Skin epidermis (tissue), 12 donors: Measurements from ENCODE around the gene PRR15L.
"Not testable (repeated sequence)": the region's sequence is repeated elsewhere in the genome, so short reads cannot be mapped to it uniquely, and the experiment has no call there.

Experiments used
- H3K27ac ChIP-seq, 21 experiments: fragments of 200-600 bp; sonication (generic) in 11 of 21; one replicate each; pipeline ENCODE4 v1.5.0; 2020; ENCODE audit warnings: mild to moderate bottlenecking in 3 of 21, inconsistent platforms in 2 of 21, moderate library complexity in 2 of 21
- H3K4me3 ChIP-seq, 7 experiments: fragments of 200-600 bp; sonication (generic) in 2 of 7; one replicate each; pipeline ENCODE4 v1.5.0; 2020; ENCODE audit warnings: inconsistent platforms in 2 of 7, mild to moderate bottlenecking in 2 of 7, moderate library complexity in 1 of 7

PRR15L gene

DNA sequence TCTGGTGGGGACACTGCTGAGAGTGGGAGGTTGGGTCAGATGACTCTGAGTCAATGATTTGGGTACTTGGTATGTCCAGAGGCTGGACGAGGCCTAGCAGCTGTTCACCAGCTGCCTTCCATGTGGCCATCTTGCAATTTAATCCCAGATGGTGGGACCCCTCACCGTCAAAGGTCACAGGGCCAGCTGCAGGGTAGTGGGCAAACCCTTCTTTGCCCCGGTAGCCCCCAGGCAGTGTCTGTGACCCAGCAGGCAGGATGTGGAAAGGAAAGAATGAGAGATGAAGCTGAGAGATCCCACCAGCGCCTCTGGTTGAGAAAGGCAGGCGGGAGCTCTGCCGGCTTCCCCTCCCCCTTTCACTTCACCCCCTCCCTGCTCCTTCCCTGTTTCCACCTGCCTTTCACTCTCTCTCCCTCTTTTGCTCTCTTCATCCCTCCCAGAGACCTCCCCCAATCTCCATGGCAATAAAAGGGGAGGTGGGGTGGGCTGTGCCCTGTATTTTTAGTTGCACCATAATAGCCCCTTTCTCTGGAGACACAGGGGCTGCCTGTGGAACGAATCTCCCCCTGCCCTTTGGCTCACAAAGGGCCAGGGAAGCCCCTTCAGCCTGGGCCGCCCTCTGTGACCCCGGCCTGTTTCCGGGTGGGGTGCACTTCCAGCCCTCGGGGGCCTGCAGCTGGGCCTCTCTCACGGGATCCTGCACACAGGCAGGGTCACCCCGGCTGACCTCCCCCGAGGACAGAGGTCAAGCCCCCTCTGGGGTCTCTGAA lies 33.5 kb upstream of the PRR15L start:
- no peak overlapping the region for H3K4me3 ChIP-seq
- no peak overlapping the region for H3K27ac ChIP-seq

- H3K27ac ChIP-seq: no peak overlapping the region
- H3K4me3 ChIP-seq: no peak overlapping the region
These were observed 32.0 kb upstream of the PRR15L start for GRCh38 chr17:47989700-47990099.

DNA sequence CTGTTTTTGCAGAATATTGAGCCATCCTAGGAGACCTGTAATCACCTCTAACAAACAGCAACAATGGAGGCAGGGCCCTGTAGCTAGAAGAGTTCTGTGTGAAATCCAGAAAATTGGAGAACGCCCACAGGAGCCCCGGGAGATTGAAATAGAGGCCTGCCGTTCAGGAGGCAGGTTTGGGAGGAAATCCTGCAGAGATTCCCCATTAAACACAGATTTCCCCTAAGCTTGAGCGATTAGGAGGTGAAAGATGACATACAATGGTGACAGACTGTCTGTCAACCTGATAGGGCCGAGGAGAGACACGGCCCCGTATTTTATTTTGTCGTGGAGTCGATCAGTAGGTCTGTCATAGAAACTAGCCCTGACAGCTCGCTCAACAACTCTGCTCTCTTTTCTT lies 31.5 kb upstream of the PRR15L start:
- Histone ChIP-seq H3K4me3 (no peak overlapping the region), H3K27ac (no peak overlapping the region)

DNA sequence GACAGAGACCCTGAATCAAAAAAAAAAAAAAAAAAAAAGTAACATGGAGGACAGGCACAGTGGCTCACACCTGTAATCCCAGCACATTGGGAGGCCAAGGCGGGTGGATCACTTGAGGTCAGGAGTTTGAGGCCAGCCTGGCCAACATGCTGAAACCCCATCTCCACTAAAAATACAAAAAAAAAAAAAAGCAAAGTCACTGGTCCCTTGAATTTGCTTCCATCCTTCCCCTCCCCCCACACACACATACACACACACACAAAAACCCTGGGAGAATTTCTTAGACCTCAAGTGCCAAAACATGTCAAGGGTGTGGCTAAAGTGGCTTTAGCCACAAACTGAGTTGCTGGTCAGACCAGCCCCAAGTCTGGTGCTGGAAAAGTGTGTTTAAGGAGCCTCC lies 30.8 kb upstream of the PRR15L start:
- not testable (repeated sequence) for H3K27ac ChIP-seq, H3K4me3 ChIP-seq

- H3K27ac ChIP-seq: peak overlapping the region in 1 of 21 experiments; percentile 28
- H3K4me3 ChIP-seq: no peak overlapping the region
These were observed 29.7 kb upstream of the PRR15L start for GRCh38 chr17:47987240-47987835.

GRCh38 chr17:47986520-47986919 lies 28.8 kb upstream of the PRR15L start:
- no peak overlapping the region for H3K4me3 ChIP-seq
- H3K27ac ChIP-seq: no peak overlapping the region

- Histone ChIP-seq H3K4me3 (no peak overlapping the region), H3K27ac (no peak overlapping the region)
These were observed 26.0 kb upstream of the PRR15L start for GRCh38 chr17:47983492-47984223.

DNA sequence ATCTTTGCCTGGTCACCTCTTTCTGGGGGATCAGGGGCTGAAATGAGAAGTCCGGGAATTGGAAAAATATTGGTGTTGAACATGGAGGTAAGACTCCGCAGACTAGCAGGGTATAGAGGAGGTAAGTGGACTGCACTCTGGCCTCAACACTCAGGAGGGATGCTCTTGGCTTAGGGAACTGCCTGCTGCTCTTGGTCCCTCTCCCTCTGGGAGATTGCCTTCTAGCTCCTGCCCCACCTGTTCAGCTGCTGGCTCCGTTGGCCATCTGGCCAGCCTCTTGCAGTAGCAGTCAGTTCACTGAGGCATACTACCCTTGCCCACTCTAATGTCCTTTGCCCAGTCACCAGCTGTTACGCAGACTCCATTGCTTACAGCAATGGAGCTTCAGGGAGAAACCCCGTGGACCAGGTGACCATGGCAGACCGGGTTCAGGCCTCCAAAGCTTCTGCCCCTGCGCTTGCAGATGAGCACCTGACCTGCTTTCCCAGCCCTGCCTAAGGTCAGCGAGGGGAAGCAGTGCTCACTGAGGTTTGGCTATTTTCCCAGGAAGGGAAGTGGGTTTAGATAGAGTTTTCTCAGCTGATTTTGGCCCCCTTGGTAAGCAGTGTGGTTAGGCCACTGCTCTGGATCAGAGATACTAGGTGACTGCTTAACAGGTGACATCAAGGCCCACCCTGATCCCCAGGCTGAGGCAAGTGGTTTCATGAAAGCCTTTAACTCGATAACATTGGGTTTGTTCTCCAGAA lies 25.1 kb upstream of the PRR15L start:
- H3K27ac ChIP-seq: no peak overlapping the region

DNA sequence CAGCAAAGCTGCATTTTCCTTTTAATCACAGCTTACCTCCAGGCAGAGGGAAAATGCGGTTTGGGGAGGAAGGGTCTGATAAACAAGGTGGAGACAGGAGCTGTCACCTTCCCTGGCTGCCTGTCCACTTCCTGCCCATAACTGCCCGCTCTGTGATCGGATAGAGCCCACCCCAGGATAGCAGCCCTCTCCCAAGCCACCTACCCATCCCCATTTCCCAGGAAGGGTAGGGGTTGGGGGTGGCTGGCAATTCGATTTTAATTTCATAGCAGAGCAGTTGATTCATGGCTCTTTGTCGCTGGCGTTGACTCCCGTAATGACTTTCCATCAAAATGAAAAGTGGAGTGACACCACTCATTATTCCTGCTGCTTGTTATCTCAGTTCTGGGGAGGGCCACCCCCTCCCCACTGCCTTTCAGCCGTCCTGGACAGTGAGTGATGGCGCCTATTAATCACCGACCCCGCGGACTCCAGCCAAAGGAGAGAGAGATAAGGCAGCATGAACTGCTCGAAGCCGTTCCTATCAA lies 24.5 kb upstream of the PRR15L start:
- Histone ChIP-seq H3K4me3 (no peak overlapping the region), H3K27ac (no peak overlapping the region)

More for the DNA sequence above, 25.1 kb upstream of the PRR15L start:
- H3K4me3 ChIP-seq: no peak overlapping the region

- H3K27ac ChIP-seq: no peak overlapping the region
- H3K4me3 ChIP-seq: no peak overlapping the region
These were observed 23.8 kb upstream of the PRR15L start for GRCh38 chr17:47981462-47981861.

- Histone ChIP-seq H3K27ac (peak overlapping the region in 1 of 21 experiments; percentile 11), H3K4me3 (no peak overlapping the region)
These were observed 22.9 kb upstream of the PRR15L start for GRCh38 chr17:47980541-47980940.

- no peak overlapping the region for H3K4me3 ChIP-seq
- H3K27ac ChIP-seq: no peak overlapping the region
These were observed 20.6 kb upstream of the PRR15L start for GRCh38 chr17:47978324-47978723.

GRCh38 chr17:47975823-47976205 lies 18.1 kb upstream of the PRR15L start:
- Histone ChIP-seq H3K27ac (no peak overlapping the region), H3K4me3 (no peak overlapping the region)

DNA sequence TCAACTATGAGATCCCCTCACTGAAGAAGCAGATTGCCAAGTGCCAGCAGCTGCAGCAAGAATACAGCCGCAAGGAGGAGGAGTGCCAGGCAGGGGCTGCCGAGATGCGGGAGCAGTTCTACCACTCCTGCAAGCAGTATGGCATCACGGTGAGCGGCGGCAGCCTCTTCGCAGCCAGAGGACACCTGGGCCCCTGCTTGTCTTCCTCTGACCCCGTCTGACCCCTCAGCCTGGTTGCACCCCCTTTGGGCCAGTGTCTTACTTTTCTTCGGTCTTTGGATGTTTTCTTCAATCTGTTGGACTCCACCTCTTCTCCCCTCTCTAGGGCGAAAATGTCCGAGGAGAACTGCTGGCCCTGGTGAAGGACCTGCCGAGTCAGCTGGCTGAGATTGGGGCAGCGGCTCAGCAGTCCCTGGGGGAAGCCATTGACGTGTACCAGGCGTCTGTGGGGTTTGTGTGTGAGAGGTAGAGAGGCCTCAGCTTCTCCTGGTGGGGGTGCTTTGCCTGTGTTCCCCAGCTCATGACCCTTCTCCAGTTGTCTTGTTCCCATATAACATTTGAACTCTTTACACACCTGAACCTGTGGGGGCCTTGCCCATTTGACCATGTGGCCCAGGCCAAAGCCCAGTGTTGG lies 17.6 kb upstream of the PRR15L start:
- Histone ChIP-seq H3K4me3 (no peak overlapping the region), H3K27ac (no peak overlapping the region)

DNA sequence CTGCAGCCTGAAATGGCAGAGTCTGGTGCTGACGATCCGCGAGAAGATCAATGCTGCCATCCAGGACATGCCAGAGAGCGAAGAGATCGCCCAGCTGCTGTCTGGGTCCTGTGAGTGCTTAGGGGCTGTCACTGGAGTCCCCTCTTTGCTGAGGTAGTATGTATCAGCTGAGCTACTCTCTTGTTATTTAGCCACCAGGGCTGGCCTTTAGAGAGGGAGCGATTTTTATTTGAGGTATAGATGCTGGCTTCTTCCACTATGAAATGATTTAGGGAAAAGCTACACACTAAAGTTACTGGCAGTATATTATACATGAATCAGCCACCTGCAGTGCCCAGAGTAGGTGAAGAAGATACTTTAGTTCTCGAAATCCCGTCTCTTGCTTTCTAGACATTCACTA lies 15.9 kb upstream of the PRR15L start:
- Histone ChIP-seq H3K27ac (no peak overlapping the region), H3K4me3 (no peak overlapping the region)

DNA sequence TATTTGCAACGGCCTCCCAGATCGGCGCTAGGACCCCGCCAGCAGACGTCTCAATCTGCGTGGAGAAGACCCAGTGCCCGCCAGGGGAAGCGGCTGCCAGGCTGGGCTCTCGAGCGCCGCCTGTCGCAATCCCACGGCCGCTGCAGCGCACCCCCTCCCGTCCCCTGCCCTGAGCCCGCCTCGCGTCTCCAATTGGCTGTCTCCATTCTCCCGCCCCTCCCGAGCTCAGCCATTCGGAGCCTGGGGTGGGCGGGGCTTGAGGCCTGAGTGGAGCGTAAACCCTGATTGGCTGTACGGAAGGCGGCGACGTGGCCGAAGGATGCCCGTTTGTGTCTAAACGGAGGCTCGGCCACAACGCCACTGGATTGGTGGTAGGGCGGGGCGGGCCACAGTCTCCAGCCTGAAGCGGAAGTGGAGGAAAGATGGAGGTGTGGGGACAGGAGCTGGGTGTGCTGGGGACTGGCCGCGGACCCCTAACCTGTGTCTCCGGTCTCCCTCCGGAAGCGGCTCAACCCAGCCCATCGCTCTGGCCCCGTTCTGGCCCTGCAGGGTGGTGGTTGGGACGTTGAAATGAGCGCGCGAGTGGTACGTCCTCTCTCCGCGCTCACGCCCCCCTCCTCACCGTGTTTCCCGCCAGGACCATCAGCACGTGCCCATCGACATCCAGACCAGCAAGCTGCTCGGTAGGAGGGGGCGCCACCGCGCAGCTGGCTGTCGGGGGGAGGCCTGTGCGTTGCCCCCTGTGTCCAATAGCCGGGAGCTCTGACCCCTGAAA lies 13.2 kb upstream of the PRR15L start, which contains the start of gene CDK5RAP3:
Gene CDK5RAP3, plus strand, starts transcription at position 389 of the 775 bp plus-strand sequence. Its CDS starts 34 bp downstream, at position 423.
- Histone ChIP-seq H3K27ac (peak within 1 kb of the TSS in 20 of 21 experiments; percentile 40 to 89 (median 78)), H3K4me3 (peak within 1 kb of the TSS; percentile 59 to 96 (median 88))

GRCh38 chr17:47969930-47970724 lies 12.4 kb upstream of the PRR15L start:
- peak overlapping the region in 6 of 7 experiments; percentile 64 to 96 (median 89) for H3K4me3 ChIP-seq
- H3K27ac ChIP-seq: peak overlapping the region in 5 of 21 experiments; percentile 11 to 65 (median 41)

DNA sequence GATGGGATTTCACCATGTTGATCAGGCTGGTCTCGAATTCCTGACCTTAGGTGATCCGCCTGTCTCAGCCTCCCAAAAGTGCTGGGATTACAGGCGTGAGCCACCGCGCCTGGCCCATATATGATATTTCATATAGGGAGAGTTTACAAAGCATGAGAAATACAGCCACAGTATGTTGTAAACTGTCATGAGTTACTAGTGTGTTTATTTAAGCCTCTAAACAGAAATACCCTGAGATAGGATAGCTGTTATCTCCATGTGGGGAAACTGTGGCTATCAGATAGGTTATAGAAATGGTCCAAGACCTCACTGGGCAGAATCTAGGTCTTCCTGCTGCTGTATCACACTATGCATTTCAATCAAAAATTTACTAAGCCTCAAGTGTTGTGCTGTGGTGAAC lies 11.2 kb upstream of the PRR15L start:
- Histone ChIP-seq H3K27ac (no peak overlapping the region), H3K4me3 (no peak overlapping the region)
